HEK293 (cell line): Measurements from ENCODE around the gene CLK4.

Experiments used
- CTCF ChIA-PET: fragments of 350-600 bp; formaldehyde crosslinking; extraction: SDS; loops from one replicate; lab custom pipeline; 2021; ENCODE audit warnings: antibody characterized with exemption; lab: Yijun Ruan, JAX
- POLR2A ChIA-PET: fragments of 300-600 bp; formaldehyde crosslinking; extraction: SDS; loops from one replicate; lab custom pipeline; 2020; ENCODE audit warnings: antibody characterized with exemption, inconsistent platforms; lab: Yijun Ruan, JAX
- H3K27ac ChIP-seq: fragments of 200-500 bp; sonication (Bioruptor generic); 2 replicates; pipeline ENCODE4 v1.5.1; 2014; ENCODE audit warnings: low read depth, low read length, control low read depth, inconsistent platforms; ENCODE audit errors: extremely low read depth
- H3K36me3 ChIP-seq, 2 experiments: fragments of 200-500 bp in 1 of 2; sonication (Bioruptor generic) in 1 of 2; 1 replicate in 1 of 2; 2 replicates in 1 of 2; pipeline ENCODE4 v1.5.1; 2014 to 2017; ENCODE audit warnings: inconsistent platforms in 2 of 2, low read length in 2 of 2; ENCODE audit not compliant: control insufficient read depth in 2 of 2, insufficient read depth in 1 of 2
- H3K4me1 ChIP-seq: fragments of 200-500 bp; sonication (Bioruptor generic); 2 replicates; pipeline ENCODE4 v1.5.1; 2014; ENCODE audit warnings: mild to moderate bottlenecking, low read length, inconsistent platforms; ENCODE audit not compliant: control insufficient read depth, insufficient read depth
- H3K4me3 ChIP-seq: 2 replicates; pipeline ENCODE4 v1.5.1; 2011; ENCODE audit warnings: low read depth, mild to moderate bottlenecking, control low read depth, low read length, moderate library complexity
- H3K9me3 ChIP-seq: fragments of 200-500 bp; sonication (Bioruptor generic); 2 replicates; pipeline ENCODE4 v1.5.1; 2014; ENCODE audit warnings: low read depth, low read length, inconsistent platforms; ENCODE audit not compliant: control insufficient read depth, insufficient read depth
- KLF17 ChIP-seq: fragments of 450-650 bp; formaldehyde crosslinking; IDR thresholded peaks from 2 replicates; pipeline ENCODE4 v1.5.1; 2016; ENCODE audit warnings: missing biosample characterization, missing genetic modification characterization
- PRDM1 ChIP-seq: fragments of 450-650 bp; formaldehyde crosslinking; IDR thresholded peaks from 2 replicates; pipeline ENCODE4; 2016; ENCODE audit warnings: missing biosample characterization, missing genetic modification characterization
- PRDM6 ChIP-seq: fragments of 450-650 bp; formaldehyde crosslinking; IDR thresholded peaks from 2 replicates; pipeline ENCODE4 v1.5.1; 2017; ENCODE audit warnings: missing biosample characterization, missing genetic modification characterization
- SP7 ChIP-seq: fragments of 450-650 bp; formaldehyde crosslinking; IDR thresholded peaks from 2 replicates; pipeline ENCODE4 v1.5.1; 2016; ENCODE audit warnings: missing biosample characterization, missing genetic modification characterization
- WT1 ChIP-seq: fragments of 450-650 bp; formaldehyde crosslinking; IDR thresholded peaks from 2 replicates; pipeline ENCODE4 v1.5.1; 2016; ENCODE audit warnings: missing biosample characterization, missing genetic modification characterization
- ZBTB11 ChIP-seq: fragments of 450-650 bp; formaldehyde crosslinking; conservative IDR thresholded peaks from 2 replicates; pipeline ENCODE4 v1.5.1; 2016; ENCODE audit warnings: low read depth, missing biosample characterization, missing genetic modification characterization
- ZBTB44 ChIP-seq: fragments of 450-650 bp; IDR thresholded peaks from 2 replicates; pipeline ENCODE4 v1.5.1; 2018; ENCODE audit warnings: missing biosample characterization, mild to moderate bottlenecking, missing genetic modification characterization
- ZNF121 ChIP-seq: fragments of 450-650 bp; formaldehyde crosslinking; IDR thresholded peaks from 2 replicates; pipeline ENCODE4 v1.5.1; 2016; ENCODE audit warnings: missing biosample characterization, missing genetic modification characterization
- ZNF157 ChIP-seq: fragments of 450-650 bp; formaldehyde crosslinking; IDR thresholded peaks from 2 replicates; pipeline ENCODE4 v1.5.1; 2016; ENCODE audit warnings: missing biosample characterization, missing genetic modification characterization
- ZNF18 ChIP-seq: fragments of 450-650 bp; formaldehyde crosslinking; IDR thresholded peaks from 2 replicates; pipeline ENCODE4 v1.5.1; 2016; ENCODE audit warnings: missing biosample characterization, missing genetic modification characterization
- ZNF394 ChIP-seq: fragments of 450-650 bp; formaldehyde crosslinking; IDR thresholded peaks from 2 replicates; pipeline ENCODE4 v1.5.1; 2016; ENCODE audit warnings: missing biosample characterization, missing genetic modification characterization, mild to moderate bottlenecking, moderate library complexity, borderline replicate concordance
- ZNF510 ChIP-seq: fragments of 450-650 bp; formaldehyde crosslinking; IDR thresholded peaks from 2 replicates; pipeline ENCODE4 v1.5.1; 2018; ENCODE audit warnings: mild to moderate bottlenecking, missing genetic modification characterization, missing biosample characterization; ENCODE audit not compliant: insufficient replicate concordance
- ZNF518A ChIP-seq: fragments of 450-650 bp; formaldehyde crosslinking; conservative IDR thresholded peaks from 2 replicates; pipeline ENCODE4 v1.5.1; 2016; ENCODE audit warnings: low read depth, missing biosample characterization, missing genetic modification characterization
- ZNF555 ChIP-seq: fragments of 450-650 bp; formaldehyde crosslinking; conservative IDR thresholded peaks from 2 replicates; pipeline ENCODE4 v1.5.1; 2017; ENCODE audit warnings: missing biosample characterization, mild to moderate bottlenecking, missing genetic modification characterization, inconsistent platforms
- ZNF596 ChIP-seq: fragments of 450-650 bp; IDR thresholded peaks from 2 replicates; pipeline ENCODE4 v1.5.0; 2018; ENCODE audit warnings: missing biosample characterization, mild to moderate bottlenecking, missing genetic modification characterization, moderate library complexity
- ZNF624 ChIP-seq: fragments of 450-650 bp; formaldehyde crosslinking; IDR thresholded peaks from 2 replicates; pipeline ENCODE4 v1.5.1; 2017; ENCODE audit warnings: missing biosample characterization, missing genetic modification characterization
- ZNF776 ChIP-seq: fragments of 450-650 bp; formaldehyde crosslinking; IDR thresholded peaks from 2 replicates; pipeline ENCODE4 v1.5.0; 2017; ENCODE audit warnings: missing biosample characterization, missing genetic modification characterization, borderline replicate concordance
- ZNF830 ChIP-seq: fragments of 450-650 bp; IDR thresholded peaks from 2 replicates; pipeline ENCODE4 v1.5.0; 2018; ENCODE audit warnings: missing biosample characterization, missing genetic modification characterization, low read depth, mild to moderate bottlenecking, moderate library complexity
- ZNF843 ChIP-seq: fragments of 450-650 bp; formaldehyde crosslinking; IDR thresholded peaks from 2 replicates; pipeline ENCODE4 v1.5.1; 2016; ENCODE audit warnings: missing biosample characterization, missing genetic modification characterization

The CLK4 gene

GRCh38 chr5:178606269-178606668 is 20.6 kb downstream of the CLK4 start (continued):
- TF ChIP-seq ZNF518A (tag by site-specific recombination) (no peak), ZNF510 (no peak), ZNF776 (tag by site-specific recombination) (no peak), KLF17 (tag by site-specific recombination) (no peak), WT1 (tag by site-specific recombination) (no peak)

- no peak overlapping the region for H3K4me3 ChIP-seq
- peaks cover 81 to 90% of the 10 kb centered on the region in 2 experiments for H3K36me3 ChIP-seq
- CTCF ChIA-PET, result interaction anchor here (1.0 kb wide), 1 partner anchor 324 kb away, joined by 3 read pairs; no protein-coding TSS in a partner anchor
- TF ChIP-seq ZNF121 (tag by site-specific recombination), result no peak
- TF ChIP-seq ZBTB11 (tag by site-specific recombination), result no peak
- TF ChIP-seq SP7 (tag by site-specific recombination), result no peak
- TF ChIP-seq ZNF830 (tag by site-specific recombination), result no peak
- TF ChIP-seq PRDM1 (tag by site-specific recombination), result no peak
- TF ChIP-seq ZNF555, result no peak
- TF ChIP-seq ZNF18 (tag by site-specific recombination), result no peak
- no peak for TF ChIP-seq ZNF157 (tag by site-specific recombination)
- no peak for TF ChIP-seq ZNF843 (tag by site-specific recombination)
- no peak for TF ChIP-seq ZNF624 (tag by site-specific recombination)
- TF ChIP-seq ZBTB44 (tag by site-specific recombination), result no peak
- no peak for TF ChIP-seq PRDM6
- no peak for TF ChIP-seq ZNF596
- TF ChIP-seq ZNF394, result no peak
- POLR2A ChIA-PET, result no interaction called here
- H3K9me3 ChIP-seq, result no peaks in the 10 kb centered on the region
- no peak overlapping the region for H3K27ac ChIP-seq
- H3K4me1 ChIP-seq, result no peaks in the 10 kb centered on the region
Observed at GRCh38 chr5:178605788-178606187, 21.1 kb downstream of the CLK4 start.
